Activated gamma-delta T cell treated with anti-CD3 and anti-CD28 coated beads, Interleukin-2, amount 50 U/mL, for 16 hours (primary cell): ENCODE measurements around the gene VRK1.
"Not testable (repeated sequence)": the region's sequence is repeated elsewhere in the genome, so short reads cannot be mapped to it uniquely, and the experiment has no call there.

Experiments used
- DNase-seq: peaks from one replicate; pipeline ENCODE4 v3.0.0-alpha.2; 2020; ENCODE audit warnings: low read depth

VRK1 gene

GRCh38 chr14:96883974-96884373 is 86.8 kb downstream of the VRK1 start:
- not testable (repeated sequence) for DNase-seq

- DNase-seq: no peak
Observed at GRCh38 chr14:96888158-96888557, 91.0 kb downstream of the VRK1 start.

- DNase-seq: no peak
Observed at GRCh38 chr14:96888593-96888992, 91.4 kb downstream of the VRK1 start.

- DNase-seq: no peak
Observed at GRCh38 chr14:96889091-96889490, 91.9 kb downstream of the VRK1 start.

- no peak for DNase-seq
Observed at GRCh38 chr14:96893966-96894622, 96.9 kb downstream of the VRK1 start.

GRCh38 chr14:96894966-96895365 is 97.8 kb downstream of the VRK1 start:
- DNase-seq: no peak

GRCh38 chr14:96895658-96896271 is 98.6 kb downstream of the VRK1 start:
- no peak for DNase-seq

- no peak for DNase-seq
Observed at GRCh38 chr14:96897184-96897583, 100.0 kb downstream of the VRK1 start.

GRCh38 chr14:96901227-96901626 is 104.0 kb downstream of the VRK1 start:
- no peak for DNase-seq

GRCh38 chr14:96902004-96902403 is 104.8 kb downstream of the VRK1 start:
- no peak for DNase-seq

GRCh38 chr14:96903444-96904023 is 106.4 kb downstream of the VRK1 start:
- no peak for DNase-seq

- no peak for DNase-seq
Observed at GRCh38 chr14:96904201-96904600, 107.0 kb downstream of the VRK1 start.

- no peak for DNase-seq
Observed at GRCh38 chr14:96905065-96905464, 107.9 kb downstream of the VRK1 start.

- no peak for DNase-seq
Observed at GRCh38 chr14:96905825-96906224, 108.6 kb downstream of the VRK1 start.

- DNase-seq: no peak
Observed at GRCh38 chr14:96906434-96906833, 109.3 kb downstream of the VRK1 start.

GRCh38 chr14:96909841-96910364 is 112.7 kb downstream of the VRK1 start:
- no peak for DNase-seq

- DNase-seq: no peak
Observed at GRCh38 chr14:96911499-96912149, 114.4 kb downstream of the VRK1 start.

GRCh38 chr14:96914571-96915128 is 117.5 kb downstream of the VRK1 start:
- DNase-seq: no peak

- no peak for DNase-seq
Observed at GRCh38 chr14:96915478-96915877, 118.3 kb downstream of the VRK1 start.

GRCh38 chr14:96916751-96917150 is 119.6 kb downstream of the VRK1 start:
- no peak for DNase-seq

- DNase-seq: no peak
Observed at GRCh38 chr14:96917442-96917963, 120.3 kb downstream of the VRK1 start.

- no peak for DNase-seq
Observed at GRCh38 chr14:96920023-96920422, 122.8 kb downstream of the VRK1 start.
